Kidney epithelial cell (primary cell): Measurements from ENCODE around the gene OTULIN. TPM values are rescaled to one million over a fixed set of nuclear protein-coding genes. Genes with fewer than 3 reads are reported as not detected.
A peak's percentile ranks its signal among the peaks of the same experiment; 100 is the strongest.

ENCODE experiments used
- DNase-seq: peaks from one replicate; pipeline ENCODE4 v3.0.0-alpha.2; 2010; ENCODE audit warnings: low read depth
- H3K27me3 ChIP-seq: 2 replicates; pipeline ENCODE4 v1.6.0; 2011; ENCODE audit warnings: low read length; ENCODE audit not compliant: control insufficient read depth, insufficient read depth
- H3K36me3 ChIP-seq: 2 replicates; pipeline ENCODE4 v1.5.1; 2011; ENCODE audit warnings: low read length; ENCODE audit not compliant: control insufficient read depth, insufficient read depth
- H3K4me3 ChIP-seq: 2 replicates; pipeline ENCODE4 v1.5.1; 2011; ENCODE audit warnings: low read depth, mild to moderate bottlenecking, control low read depth, low read length
- total RNA-seq: library from RNA; depleted of rRNA; stranded (reverse); fragments of >200 nt; gene quantifications from 2 replicates; pipeline ENCODE4 v1.2.3, GENCODE V29; 2015
- TF ChIP-seq, protein P1 (sequence below): IDR thresholded peaks from 2 replicates; pipeline ENCODE4 v1.5.1; 2011; ENCODE audit warnings: mild to moderate bottlenecking, moderate library complexity, low read length, control low read depth, inconsistent platforms; ENCODE audit not compliant: insufficient read depth, poor library complexity, severe bottlenecking

Gene OTULIN
- total RNA-seq, 1 donor from 2014 or later, result 12.0 TPM

DNA sequence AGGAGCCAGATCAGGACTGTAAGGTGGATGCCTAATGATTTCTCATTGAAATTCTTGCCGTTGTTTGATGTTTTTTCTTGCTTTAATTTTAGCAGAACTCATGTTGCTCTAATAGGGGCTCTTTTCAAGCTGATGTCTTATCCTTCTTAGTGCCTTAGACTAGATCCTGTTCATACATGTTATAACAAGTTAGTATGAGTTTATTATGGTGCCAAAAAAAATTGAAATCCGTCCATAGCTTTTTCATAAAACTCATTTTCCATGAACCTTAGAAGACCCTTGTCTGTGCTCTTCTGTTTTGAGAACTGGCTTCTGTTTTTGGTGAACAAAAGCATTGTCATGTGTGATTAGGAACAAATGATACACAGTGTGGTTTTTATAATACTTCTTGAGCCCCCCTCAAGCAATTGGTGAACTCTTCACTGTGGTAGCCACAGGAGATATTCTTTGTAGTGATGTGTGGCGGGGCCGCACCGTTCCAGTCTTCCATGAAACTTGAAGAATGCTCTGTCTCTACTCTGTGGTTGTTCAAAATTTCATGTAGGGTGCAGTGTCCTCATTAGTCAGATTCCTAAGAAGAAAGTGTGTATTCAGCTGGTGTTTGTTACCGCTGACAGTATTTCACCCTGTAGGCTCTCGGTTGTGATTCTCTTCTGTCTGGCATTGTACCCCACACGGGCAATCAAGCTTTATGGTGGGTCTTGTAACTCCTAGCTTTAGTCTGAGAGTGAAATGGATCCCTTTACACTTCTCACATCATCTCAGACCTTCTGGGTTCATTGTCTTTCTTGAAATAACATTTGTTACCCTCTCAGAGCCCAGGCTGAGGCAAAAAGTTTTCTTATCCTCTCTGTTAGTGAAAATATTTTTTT lies 10.7 kb downstream of the OTULIN start:
- H3K36me3 ChIP-seq, result no peaks in the 10 kb centered on the region
- no peak overlapping the region for H3K4me3 ChIP-seq
- H3K27me3 ChIP-seq, result no peaks in the 10 kb centered on the region
- no peak for DNase-seq
- TF ChIP-seq, protein P1, sequence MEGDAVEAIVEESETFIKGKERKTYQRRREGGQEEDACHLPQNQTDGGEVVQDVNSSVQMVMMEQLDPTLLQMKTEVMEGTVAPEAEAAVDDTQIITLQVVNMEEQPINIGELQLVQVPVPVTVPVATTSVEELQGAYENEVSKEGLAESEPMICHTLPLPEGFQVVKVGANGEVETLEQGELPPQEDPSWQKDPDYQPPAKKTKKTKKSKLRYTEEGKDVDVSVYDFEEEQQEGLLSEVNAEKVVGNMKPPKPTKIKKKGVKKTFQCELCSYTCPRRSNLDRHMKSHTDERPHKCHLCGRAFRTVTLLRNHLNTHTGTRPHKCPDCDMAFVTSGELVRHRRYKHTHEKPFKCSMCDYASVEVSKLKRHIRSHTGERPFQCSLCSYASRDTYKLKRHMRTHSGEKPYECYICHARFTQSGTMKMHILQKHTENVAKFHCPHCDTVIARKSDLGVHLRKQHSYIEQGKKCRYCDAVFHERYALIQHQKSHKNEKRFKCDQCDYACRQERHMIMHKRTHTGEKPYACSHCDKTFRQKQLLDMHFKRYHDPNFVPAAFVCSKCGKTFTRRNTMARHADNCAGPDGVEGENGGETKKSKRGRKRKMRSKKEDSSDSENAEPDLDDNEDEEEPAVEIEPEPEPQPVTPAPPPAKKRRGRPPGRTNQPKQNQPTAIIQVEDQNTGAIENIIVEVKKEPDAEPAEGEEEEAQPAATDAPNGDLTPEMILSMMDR, result no peak

DNA sequence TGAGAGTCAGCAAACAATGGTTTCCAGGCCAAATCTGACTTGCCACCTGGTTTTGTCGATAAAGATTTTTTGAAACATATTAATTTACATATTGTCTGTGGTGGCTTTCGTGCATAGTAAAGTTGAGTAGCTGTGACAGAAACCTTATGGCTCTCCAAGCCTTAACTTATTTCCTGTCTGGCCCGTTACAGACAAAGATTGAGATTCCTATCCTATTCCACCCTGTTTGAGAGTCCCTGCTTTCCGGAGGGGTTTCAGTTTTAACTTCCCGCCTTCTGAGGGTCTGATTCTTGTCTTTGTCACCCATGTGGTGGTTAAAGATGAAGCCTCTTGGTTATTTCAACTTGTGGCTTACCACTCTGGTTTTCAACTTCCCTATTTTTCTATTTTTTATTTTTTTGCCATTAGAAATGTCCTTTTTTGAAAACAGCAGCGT lies 11.4 kb downstream of the OTULIN start:
- H3K36me3 ChIP-seq, result no peaks in the 10 kb centered on the region
- no peak for DNase-seq
- no peak overlapping the region for H3K4me3 ChIP-seq
- TF ChIP-seq, protein P1, result no peak
- no peaks in the 10 kb centered on the region for H3K27me3 ChIP-seq

DNA sequence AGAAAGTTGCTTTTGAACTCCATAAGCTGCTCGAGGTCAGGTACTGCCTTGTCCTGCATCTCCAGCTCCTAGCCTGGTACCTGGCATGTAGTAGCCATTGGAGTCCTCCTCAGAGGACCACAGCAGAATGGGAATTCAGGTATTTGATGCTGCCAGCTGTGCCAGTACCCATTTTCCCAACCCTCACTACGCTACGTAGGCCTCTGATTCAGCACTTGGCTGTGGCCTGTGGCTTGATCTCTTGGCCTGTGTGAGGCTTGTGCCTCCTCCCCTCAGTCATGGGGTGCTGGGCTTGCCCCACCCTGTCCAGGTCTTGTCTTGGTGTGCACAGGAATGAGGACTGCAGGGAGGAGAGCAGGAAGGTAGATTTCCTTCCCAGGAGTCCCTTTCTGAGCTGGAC lies 11.8 kb downstream of the OTULIN start:
- H3K27me3 ChIP-seq, result no peaks in the 10 kb centered on the region
- no peak overlapping the region for H3K4me3 ChIP-seq
- H3K36me3 ChIP-seq, result no peaks in the 10 kb centered on the region
- TF ChIP-seq, protein P1, result no peak
- DNase-seq, result peak; percentile 57

DNA sequence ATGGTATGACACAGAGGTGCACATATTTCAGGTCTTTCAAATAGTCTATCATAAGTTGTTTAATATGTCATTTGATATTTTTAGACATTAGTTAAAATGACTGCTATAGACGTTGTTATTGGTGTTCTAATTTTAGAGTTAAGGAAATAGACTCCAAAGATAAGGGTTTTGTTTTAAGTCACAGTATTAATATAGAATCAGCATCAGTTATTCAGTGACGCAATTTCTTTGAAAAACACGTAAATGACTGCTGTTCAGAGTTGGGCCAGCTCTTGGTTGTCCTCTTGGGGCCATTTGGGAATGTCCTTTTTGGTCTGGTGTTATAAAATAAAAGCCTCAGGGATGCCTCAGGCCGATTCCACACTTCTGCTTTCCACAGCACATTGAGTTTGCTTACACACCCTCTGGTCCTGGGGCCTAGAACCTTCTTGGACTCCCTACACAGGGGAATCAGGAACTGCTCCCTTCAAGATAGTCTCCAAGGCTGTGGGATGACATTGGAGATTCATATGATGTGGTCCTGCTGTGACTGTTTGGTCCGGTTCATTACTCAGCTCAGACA lies 14.3 kb downstream of the OTULIN start:
- TF ChIP-seq, protein P1, result no peak
- H3K27me3 ChIP-seq, result no peaks in the 10 kb centered on the region
- no peak overlapping the region for H3K4me3 ChIP-seq
- DNase-seq, result no peak
- no peaks in the 10 kb centered on the region for H3K36me3 ChIP-seq

DNA sequence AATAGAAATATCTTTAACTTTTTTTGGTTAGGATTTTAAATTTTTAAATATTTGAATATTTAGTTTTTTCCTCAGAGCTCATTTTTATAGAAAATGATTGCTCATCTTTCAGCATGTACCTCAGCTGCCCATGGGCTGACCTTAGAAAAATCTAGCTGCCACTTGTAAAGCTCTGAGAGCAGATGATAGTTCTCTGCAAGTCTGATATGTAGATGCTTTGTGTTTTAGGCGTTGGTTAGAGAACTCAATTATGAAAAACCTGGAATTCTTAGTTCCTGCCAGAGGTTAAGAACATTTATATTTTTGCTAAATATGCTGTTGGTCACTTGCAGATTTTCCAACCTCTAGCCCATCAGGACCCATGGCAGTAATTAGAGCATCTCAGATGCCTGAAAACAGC lies 15.1 kb downstream of the OTULIN start:
- DNase-seq, result no peak
- Histone ChIP-seq H3K27me3 (no peaks in the 10 kb centered on the region), H3K36me3 (no peaks in the 10 kb centered on the region), H3K4me3 (no peak overlapping the region)
- TF ChIP-seq, protein P1, result no peak

DNA sequence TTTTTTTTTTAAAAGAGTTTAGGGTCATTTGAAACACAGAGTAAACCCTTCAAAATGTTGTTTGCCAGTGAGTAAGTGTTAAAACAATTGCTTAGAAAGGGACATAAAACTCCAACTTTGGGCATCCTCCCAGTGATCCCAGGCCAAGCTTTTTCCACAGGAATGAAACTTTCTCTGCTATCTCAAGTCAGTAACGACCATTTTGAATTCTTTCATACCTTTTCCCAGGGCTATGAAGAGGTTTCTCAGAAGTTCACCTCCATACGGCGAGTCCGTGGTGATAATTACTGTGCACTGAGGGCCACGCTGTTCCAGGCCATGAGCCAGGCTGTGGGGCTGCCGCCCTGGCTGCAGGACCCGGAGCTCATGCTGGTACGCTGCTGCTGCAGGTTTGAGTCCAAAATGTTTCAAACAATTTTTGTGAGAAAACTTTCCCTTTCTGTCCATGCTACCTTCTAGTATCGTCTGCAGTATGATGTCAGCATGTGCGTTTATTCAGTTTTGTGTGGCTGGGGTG lies 16.8 kb downstream of the OTULIN start:
- TF ChIP-seq, protein P1, result no peak
- no peak overlapping the region for H3K4me3 ChIP-seq
- peaks cover 1% of the 10 kb centered on the region for H3K36me3 ChIP-seq
- DNase-seq, result no peak
- H3K27me3 ChIP-seq, result no peaks in the 10 kb centered on the region
